Kidney epithelial cell (primary cell): Measurements from ENCODE around the gene PCBP3. TPM values are rescaled to one million over a fixed set of nuclear protein-coding genes. Genes with fewer than 3 reads are reported as not detected.

Experiments used
- DNase-seq: peaks from one replicate; pipeline ENCODE4 v3.0.0-alpha.2; 2010; ENCODE audit warnings: low read depth
- H3K27me3 ChIP-seq: 2 replicates; pipeline ENCODE4 v1.6.0; 2011; ENCODE audit warnings: low read length; ENCODE audit not compliant: control insufficient read depth, insufficient read depth
- H3K36me3 ChIP-seq: 2 replicates; pipeline ENCODE4 v1.5.1; 2011; ENCODE audit warnings: low read length; ENCODE audit not compliant: control insufficient read depth, insufficient read depth
- H3K4me3 ChIP-seq: 2 replicates; pipeline ENCODE4 v1.5.1; 2011; ENCODE audit warnings: low read depth, mild to moderate bottlenecking, control low read depth, low read length
- CTCF ChIP-seq: IDR thresholded peaks from 2 replicates; pipeline ENCODE4 v1.5.1; 2011; ENCODE audit warnings: mild to moderate bottlenecking, moderate library complexity, low read length, control low read depth, inconsistent platforms; ENCODE audit not compliant: insufficient read depth, poor library complexity, severe bottlenecking
- total RNA-seq: library from RNA; depleted of rRNA; stranded (reverse); fragments of >200 nt; gene quantifications from 2 replicates; pipeline ENCODE4 v1.2.3, GENCODE V29; 2015

PCBP3 gene
- total RNA-seq, 1 donor from 2014 or later, result 1.3 TPM

- TF ChIP-seq CTCF, result no peak
- H3K36me3 ChIP-seq, result no peaks in the 10 kb centered on the region
Observed at GRCh38 chr21:45836694-45837670, 193.5 kb downstream of the PCBP3 start.

GRCh38 chr21:45837936-45838335 is 194.4 kb downstream of the PCBP3 start:
- TF ChIP-seq CTCF, result no peak
- no peaks in the 10 kb centered on the region for H3K27me3 ChIP-seq
- no peak for DNase-seq
- H3K36me3 ChIP-seq, result no peaks in the 10 kb centered on the region
- H3K4me3 ChIP-seq, result no peak overlapping the region

More at GRCh38 chr21:45836694-45837670, 193.5 kb downstream of the PCBP3 start:
- DNase-seq, result no peak
- Histone ChIP-seq H3K27me3 (no peaks in the 10 kb centered on the region), H3K4me3 (no peak overlapping the region)

- Histone ChIP-seq H3K36me3 (no peaks in the 10 kb centered on the region), H3K27me3 (no peaks in the 10 kb centered on the region), H3K4me3 (no peak overlapping the region)
- no peak for DNase-seq
- TF ChIP-seq CTCF, result no peak
Observed at GRCh38 chr21:45838634-45839033, 195.1 kb downstream of the PCBP3 start.

- TF ChIP-seq CTCF, result no peak
- Histone ChIP-seq H3K27me3 (no peaks in the 10 kb centered on the region), H3K36me3 (no peaks in the 10 kb centered on the region), H3K4me3 (no peak overlapping the region)
- no peak for DNase-seq
Observed at GRCh38 chr21:45839274-45839673, 195.7 kb downstream of the PCBP3 start.

- DNase-seq, result no peak
- TF ChIP-seq CTCF, result no peak
- H3K36me3 ChIP-seq, result no peaks in the 10 kb centered on the region
Observed at GRCh38 chr21:45841033-45841432, 197.5 kb downstream of the PCBP3 start.

More at GRCh38 chr21:45841033-45841432, 197.5 kb downstream of the PCBP3 start:
- Histone ChIP-seq H3K27me3 (peaks cover 2% of the 10 kb centered on the region), H3K4me3 (no peak overlapping the region)
